Renal cortex interstitium (tissue), 15 donors: ENCODE results near the gene UBXN1. TPM values are rescaled to one million over a fixed set of nuclear protein-coding genes. Genes with fewer than 3 reads are reported as not detected.

ENCODE experiments used
- DNase-seq, 11 donors: peaks; one replicate each; pipeline ENCODE4 v3.0.0-alpha.2; 2013; ENCODE audit warnings: low read depth in 9 of 11, low spot score in 4 of 11; ENCODE audit errors: extremely low read depth in 1 of 11
- long read RNA-seq, 16 experiments: transcript quantifications; one replicate each; lab custom pipeline, GENCODE V29; 2026
- polyA plus RNA-seq, 3 donors: library from polyadenylated mRNA; unstranded; fragments of 120-200 nt; gene quantifications; one replicate each; pipeline ENCODE4 v1.2.1, GENCODE V29; 2013; ENCODE audit not compliant: insufficient read length in 3 of 3

UBXN1 gene, protein sequence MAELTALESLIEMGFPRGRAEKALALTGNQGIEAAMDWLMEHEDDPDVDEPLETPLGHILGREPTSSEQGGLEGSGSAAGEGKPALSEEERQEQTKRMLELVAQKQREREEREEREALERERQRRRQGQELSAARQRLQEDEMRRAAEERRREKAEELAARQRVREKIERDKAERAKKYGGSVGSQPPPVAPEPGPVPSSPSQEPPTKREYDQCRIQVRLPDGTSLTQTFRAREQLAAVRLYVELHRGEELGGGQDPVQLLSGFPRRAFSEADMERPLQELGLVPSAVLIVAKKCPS
- polyA plus RNA-seq: 100 to 1,000 TPM; 147 to 191 (median 164) TPM
- long read RNA-seq, donor 1, transcript UBXN1-216 (5 exons, 739 nt): minor isoform, 21 of 83 reads
- long read RNA-seq, donor 1, transcript UBXN1-202 (9 exons, 1,153 nt): major isoform, 52 of 83 reads
- long read RNA-seq, donor 1, partial matches to known transcripts: 5 of 83 reads
- long read RNA-seq, donor 1, other reads (novel, unspliced or antisense): 0 of 83 reads
- long read RNA-seq, donor 2, transcript UBXN1-202 (9 exons, 1,153 nt): major isoform, 36 of 85 reads
- long read RNA-seq, donor 2, transcript UBXN1-216 (5 exons, 739 nt): minor isoform, 18 of 85 reads
- long read RNA-seq, donor 2, transcript UBXN1-217 (10 exons, 943 nt): minor isoform, 6 of 85 reads
- long read RNA-seq, donor 2, partial matches to known transcripts: 22 of 85 reads
- long read RNA-seq, donor 2, other reads (novel, unspliced or antisense): 0 of 85 reads
- long read RNA-seq, donor 3, transcript UBXN1-216 (5 exons, 739 nt): minor isoform, 15 of 108 reads
- long read RNA-seq, donor 3, transcript UBXN1-202 (9 exons, 1,153 nt): major isoform, 69 of 108 reads
- long read RNA-seq, donor 3, partial matches to known transcripts: 19 of 108 reads
- long read RNA-seq, donor 3, other reads (novel, unspliced or antisense): 0 of 108 reads
- long read RNA-seq, donor 4, transcript UBXN1-217 (10 exons, 943 nt): minor isoform, 6 of 74 reads
- long read RNA-seq, donor 4, transcript UBXN1-216 (5 exons, 739 nt): minor isoform, 11 of 74 reads
- long read RNA-seq, donor 4, transcript UBXN1-202 (9 exons, 1,153 nt): major isoform, 44 of 74 reads
- long read RNA-seq, donor 4, partial matches to known transcripts: 5 of 74 reads
- long read RNA-seq, donor 4, other reads (novel, unspliced or antisense): 0 of 74 reads
- long read RNA-seq, donor 5: 0 reads
- long read RNA-seq, donor 6, transcript UBXN1-216 (5 exons, 739 nt): minor isoform, 25 of 87 reads
- long read RNA-seq, donor 6, transcript UBXN1-202 (9 exons, 1,153 nt): major isoform, 37 of 87 reads
- long read RNA-seq, donor 6, partial matches to known transcripts: 17 of 87 reads
- long read RNA-seq, donor 6, other reads (novel, unspliced or antisense): 0 of 87 reads
- long read RNA-seq, donor 7, transcript UBXN1-202 (9 exons, 1,153 nt): major isoform, 49 of 85 reads
- long read RNA-seq, donor 7, transcript UBXN1-216 (5 exons, 739 nt): minor isoform, 22 of 85 reads
- long read RNA-seq, donor 7, partial matches to known transcripts: 10 of 85 reads
- long read RNA-seq, donor 7, other reads (novel, unspliced or antisense): 0 of 85 reads
- long read RNA-seq, donor 8, transcript UBXN1-216 (5 exons, 739 nt): minor isoform, 15 of 140 reads
- long read RNA-seq, donor 8, transcript UBXN1-217 (10 exons, 943 nt): minor isoform, 5 of 140 reads
- long read RNA-seq, donor 8, transcript UBXN1-202 (9 exons, 1,153 nt): major isoform, 87 of 140 reads
- long read RNA-seq, donor 8, partial matches to known transcripts: 26 of 140 reads
- long read RNA-seq, donor 8, other reads (novel, unspliced or antisense): 0 of 140 reads
- long read RNA-seq, donor 9, transcript UBXN1-216 (5 exons, 739 nt): minor isoform, 10 of 62 reads
- long read RNA-seq, donor 9, transcript UBXN1-202 (9 exons, 1,153 nt): major isoform, 40 of 62 reads
- long read RNA-seq, donor 9, partial matches to known transcripts: 5 of 62 reads
- long read RNA-seq, donor 9, other reads (novel, unspliced or antisense): 0 of 62 reads
- long read RNA-seq, donor 10, transcript UBXN1-216 (5 exons, 739 nt): minor isoform, 17 of 71 reads
- long read RNA-seq, donor 10, transcript UBXN1-202 (9 exons, 1,153 nt): major isoform, 37 of 71 reads
- long read RNA-seq, donor 10, transcript UBXN1-217 (10 exons, 943 nt): minor isoform, 6 of 71 reads
- long read RNA-seq, donor 10, partial matches to known transcripts: 8 of 71 reads
- long read RNA-seq, donor 10, other reads (novel, unspliced or antisense): 0 of 71 reads
- long read RNA-seq, donor 11, transcript UBXN1-202 (9 exons, 1,153 nt): major isoform, 33 of 38 reads
- long read RNA-seq, donor 11, partial matches to known transcripts: 0 of 38 reads
- long read RNA-seq, donor 11, other reads (novel, unspliced or antisense): 0 of 38 reads
- long read RNA-seq, donor 12, transcript UBXN1-216 (5 exons, 739 nt): minor isoform, 5 of 36 reads
- long read RNA-seq, donor 12, transcript UBXN1-202 (9 exons, 1,153 nt): major isoform, 23 of 36 reads
- long read RNA-seq, donor 12, partial matches to known transcripts: 7 of 36 reads
- long read RNA-seq, donor 12, other reads (novel, unspliced or antisense): 0 of 36 reads
- long read RNA-seq, donor 13: 0 reads
- long read RNA-seq, donor 14, transcript UBXN1-202 (9 exons, 1,153 nt): major isoform, 59 of 84 reads
- long read RNA-seq, donor 14, transcript UBXN1-216 (5 exons, 739 nt): minor isoform, 7 of 84 reads
- long read RNA-seq, donor 14, transcript UBXN1-217 (10 exons, 943 nt): minor isoform, 7 of 84 reads
- long read RNA-seq, donor 14, partial matches to known transcripts: 11 of 84 reads
- long read RNA-seq, donor 14, other reads (novel, unspliced or antisense): 0 of 84 reads
- long read RNA-seq, donor 15, transcript UBXN1-202 (9 exons, 1,153 nt): major isoform, 24 of 31 reads
- long read RNA-seq, donor 15, partial matches to known transcripts: 0 of 31 reads
- long read RNA-seq, donor 15, other reads (novel, unspliced or antisense): 0 of 31 reads
- long read RNA-seq, donor 16, transcript UBXN1-202 (9 exons, 1,153 nt): major isoform, 129 of 174 reads
- long read RNA-seq, donor 16, transcript UBXN1-216 (5 exons, 739 nt): minor isoform, 11 of 174 reads
- long read RNA-seq, donor 16, transcript UBXN1-217 (10 exons, 943 nt): minor isoform, 8 of 174 reads
- long read RNA-seq, donor 16, partial matches to known transcripts: 18 of 174 reads
- long read RNA-seq, donor 16, other reads (novel, unspliced or antisense): 0 of 174 reads

DNA sequence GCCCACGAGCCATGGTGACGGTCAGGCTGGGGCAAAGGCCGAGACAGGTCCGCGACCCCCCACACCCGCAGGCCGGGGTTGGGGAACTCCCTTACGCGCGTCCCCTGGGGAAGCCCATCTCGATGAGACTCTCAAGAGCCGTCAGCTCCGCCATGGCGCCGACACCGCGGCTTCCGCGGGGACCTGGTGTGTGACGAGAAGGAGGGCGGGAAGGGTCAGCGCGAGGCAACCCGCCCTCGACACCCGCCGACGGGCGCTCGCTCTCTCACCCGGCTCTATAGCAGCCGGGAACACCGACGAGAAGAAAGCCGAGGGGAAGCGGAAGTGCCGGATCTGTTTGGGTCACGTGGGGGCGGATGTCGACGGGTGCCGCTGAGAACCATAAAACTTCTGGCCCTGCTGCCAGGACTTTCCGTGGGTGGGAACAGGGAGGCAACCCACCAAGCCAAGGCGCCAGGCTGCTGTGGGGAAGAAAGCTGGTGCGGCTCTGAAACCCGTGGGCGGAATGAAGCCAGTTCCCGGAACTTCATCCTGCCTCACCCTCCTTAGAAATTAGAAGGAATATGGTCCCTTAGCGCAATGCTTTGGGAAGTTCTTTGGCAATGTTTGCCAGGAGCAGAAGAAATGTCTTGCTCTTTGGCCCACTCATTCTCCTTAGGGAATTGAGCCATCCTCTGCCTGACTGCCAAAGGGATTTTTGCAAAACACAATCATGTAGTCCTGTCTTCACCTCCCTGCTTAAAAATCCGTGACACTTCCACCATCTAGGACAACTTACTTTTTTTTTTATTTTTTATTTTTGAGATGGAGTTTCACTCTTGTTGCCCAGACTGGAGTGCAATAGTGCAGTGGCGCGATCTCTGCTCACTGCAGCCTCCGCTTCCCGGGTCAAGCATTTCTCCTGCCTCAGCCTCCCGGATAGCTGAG is at the start of gene UBXN1:
TSS of gene UBXN1 (minus strand) at position 304 of the 927 bp plus-strand sequence. CDS start at position 154, 150 bp downstream.
- peak in 8 of 11 donors; percentile 75 to 85 (median 80) for DNase-seq

DNA sequence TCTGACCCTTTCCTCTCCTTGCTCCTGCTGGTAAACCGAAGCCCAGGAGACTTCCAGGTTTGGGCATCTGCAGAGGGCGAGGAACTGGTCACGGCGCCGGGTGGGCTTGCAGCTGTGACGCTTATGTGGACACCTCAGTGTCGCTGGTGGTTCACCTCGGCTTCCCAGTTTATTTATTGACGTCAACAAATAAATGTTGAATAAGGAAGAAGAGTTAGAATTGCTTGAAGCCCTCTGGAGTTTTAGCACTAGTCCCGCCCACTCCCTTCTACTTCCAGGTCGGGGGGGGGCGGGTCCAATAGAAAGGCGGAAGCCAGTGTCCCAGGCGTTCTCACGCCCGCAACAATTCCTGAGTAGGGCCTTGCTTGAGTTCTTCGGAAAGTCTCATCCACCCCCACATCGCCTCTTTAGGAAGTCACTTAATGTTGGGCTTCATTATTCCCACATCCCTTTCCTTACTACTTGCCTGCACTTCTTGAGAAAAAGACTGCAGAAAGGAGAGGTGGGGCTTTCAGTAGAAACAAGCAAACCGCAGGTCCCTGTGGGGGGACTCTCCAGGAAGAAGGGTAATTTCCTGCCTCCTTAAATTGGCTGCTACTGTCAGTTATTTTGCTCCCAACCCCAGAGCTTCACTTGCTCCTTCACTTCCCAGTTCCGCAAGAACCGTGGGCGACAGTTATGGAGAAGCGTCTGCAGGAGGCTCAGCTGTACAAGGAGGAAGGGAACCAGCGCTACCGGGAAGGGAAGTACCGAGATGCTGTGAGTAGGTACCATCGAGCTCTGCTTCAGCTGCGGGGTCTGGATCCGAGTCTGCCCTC is 49.5 kb upstream of the UBXN1 start, which contains the start of gene TTC9C:
TSS of gene TTC9C (plus strand) at position 316 of the 818 bp plus-strand sequence. CDS start at position 679, 363 bp downstream.
- DNase-seq: peak in 9 of 11 donors; percentile 71 to 88 (median 79)

DNA sequence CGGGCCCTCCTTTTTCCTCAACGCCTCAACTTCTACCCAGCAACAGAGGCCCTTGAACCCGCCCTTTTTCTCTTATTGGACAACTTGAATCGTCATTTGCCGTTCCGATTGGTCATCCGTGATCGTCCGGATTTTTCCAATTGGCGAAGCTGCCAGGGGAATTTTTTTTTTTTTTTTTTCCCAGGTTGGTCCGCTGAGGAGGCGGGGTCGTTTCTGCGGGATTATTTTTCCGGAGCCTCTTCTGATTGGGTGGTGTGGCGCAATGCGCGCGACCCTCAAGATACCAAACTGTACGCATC is 48.9 kb upstream of the UBXN1 start:
- DNase-seq: peak in 9 of 11 donors; percentile 90 to 98 (median 96)

DNA sequence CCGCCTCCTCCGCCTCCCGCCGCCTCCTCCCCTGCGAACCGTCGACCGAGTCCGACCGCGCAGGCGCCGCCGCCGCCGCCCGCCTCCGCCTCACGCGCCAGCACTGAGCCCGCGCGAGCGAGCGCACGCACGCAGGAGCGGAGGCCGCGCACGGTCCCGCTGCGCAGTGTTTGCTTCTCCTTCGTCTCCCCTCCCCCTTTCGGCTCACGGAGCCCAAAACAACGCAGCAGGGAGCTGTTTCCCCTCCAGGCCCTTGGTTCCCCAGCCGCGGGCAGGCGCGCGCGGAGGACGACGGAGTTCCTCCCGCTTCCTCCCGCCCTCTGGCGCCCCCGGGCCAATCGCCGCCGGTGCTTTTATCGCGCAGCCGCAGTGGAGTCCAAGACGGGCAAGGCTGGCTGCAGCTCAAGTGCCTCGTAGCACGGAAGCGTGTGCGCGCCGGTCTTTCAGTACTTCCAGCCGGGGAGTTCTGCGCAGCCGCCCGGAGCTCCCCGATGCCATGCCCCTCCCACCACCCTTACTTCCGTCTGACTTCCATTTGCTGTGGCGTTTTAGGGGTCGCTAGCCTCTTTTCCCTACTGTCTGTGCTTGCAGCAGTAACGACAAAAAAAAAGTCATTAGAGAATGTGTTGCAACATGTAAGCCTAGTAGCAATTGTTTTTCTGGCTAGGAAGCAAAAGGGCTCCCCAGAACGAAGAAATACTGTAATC is 48.4 kb upstream of the UBXN1 start, which contains the start of gene HNRNPUL2:
TSS of gene HNRNPUL2 (minus strand) at position 293 of the 707 bp plus-strand sequence. CDS start 301 bp downstream, outside the sequence.
- DNase-seq: peak; percentile 95 to 99 (median 98)

DNA sequence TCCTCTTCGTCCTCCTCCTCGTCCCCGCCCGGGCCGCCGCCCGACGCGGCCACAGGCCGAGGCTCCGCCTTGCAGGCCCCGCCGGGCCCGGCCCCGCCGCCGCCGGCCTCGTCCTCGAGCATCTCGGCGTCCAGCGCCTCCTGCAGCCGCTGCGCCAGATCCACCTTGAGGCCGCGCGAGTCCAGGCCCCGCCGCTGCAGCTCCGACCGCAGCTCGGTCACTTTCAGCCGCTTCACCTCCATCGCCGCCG is 48.0 kb upstream of the UBXN1 start:
- no peak for DNase-seq

DNA sequence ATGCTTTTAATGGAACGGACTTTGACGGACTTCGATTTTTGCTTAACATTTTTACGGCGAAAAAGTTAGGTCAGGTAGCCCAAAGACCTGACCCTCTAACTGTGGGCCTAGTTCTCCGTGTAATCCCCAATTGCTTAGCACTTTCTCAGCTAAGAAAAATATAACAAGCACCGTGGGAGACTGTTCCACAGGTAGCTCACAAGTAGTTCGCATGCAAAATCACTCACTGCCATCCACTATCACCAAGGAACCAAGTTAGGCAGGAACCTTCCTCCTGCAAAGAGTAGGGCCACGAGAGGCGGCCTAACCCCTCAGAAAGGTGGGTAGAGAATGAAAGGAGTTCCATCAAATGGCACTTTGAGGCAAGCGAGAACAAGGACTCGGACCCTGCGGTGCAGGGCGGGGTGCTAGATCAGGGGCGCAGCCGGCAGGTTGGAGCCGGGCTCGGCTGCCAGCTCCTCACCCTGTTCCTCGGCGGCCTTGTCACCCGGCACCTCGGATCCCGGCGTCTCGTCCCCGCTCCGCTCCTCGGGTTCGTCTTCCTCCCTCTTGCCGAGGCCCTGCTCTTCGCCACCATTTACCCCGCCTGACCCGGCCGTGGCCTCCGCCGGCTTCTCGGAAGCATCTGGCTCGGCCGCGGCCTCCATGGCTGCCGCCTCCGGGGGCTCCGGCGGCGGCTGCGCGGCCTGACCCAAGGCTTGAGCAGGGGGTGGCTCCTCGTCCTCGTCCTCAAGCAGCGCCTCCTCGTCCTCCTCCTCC is 47.5 kb upstream of the UBXN1 start:
- no peak for DNase-seq

DNA sequence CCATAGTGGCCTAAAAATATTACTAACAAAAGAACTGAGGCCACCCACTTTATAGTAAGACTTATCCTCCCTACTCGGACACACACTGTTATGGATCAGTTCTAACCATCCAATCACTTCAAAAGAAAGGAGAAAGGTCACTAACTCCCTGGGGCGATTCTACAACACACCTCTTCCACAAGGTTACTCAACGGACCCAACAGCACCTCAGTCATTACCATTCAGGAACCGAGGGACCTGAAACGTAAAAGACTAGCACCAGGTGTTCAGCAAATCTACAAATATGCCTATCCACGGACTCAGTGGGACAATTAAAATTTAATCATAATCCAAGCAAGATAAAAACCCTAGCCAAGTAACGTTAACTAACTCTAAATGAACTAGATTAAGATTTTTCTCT is 46.8 kb upstream of the UBXN1 start:
- no peak for DNase-seq

DNA sequence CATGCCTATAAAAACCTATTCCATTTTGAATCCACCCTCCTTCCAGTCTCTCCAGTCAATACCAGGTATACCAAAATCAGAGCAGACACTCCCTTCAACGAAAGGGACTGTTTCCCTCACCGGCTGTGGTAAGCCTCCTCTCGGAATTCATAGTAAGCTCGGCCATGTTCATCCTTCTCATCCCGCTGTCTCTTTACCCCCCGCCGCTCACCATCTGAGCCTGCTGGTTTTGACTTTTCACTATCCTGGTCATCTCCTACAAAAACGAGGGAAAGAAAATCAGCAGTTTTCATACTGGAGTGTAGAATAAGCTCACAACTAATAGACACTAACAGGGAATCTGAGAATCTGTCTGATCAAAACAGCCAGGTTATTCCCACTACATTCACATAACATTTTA is 45.3 kb upstream of the UBXN1 start:
- DNase-seq: no peak

DNA sequence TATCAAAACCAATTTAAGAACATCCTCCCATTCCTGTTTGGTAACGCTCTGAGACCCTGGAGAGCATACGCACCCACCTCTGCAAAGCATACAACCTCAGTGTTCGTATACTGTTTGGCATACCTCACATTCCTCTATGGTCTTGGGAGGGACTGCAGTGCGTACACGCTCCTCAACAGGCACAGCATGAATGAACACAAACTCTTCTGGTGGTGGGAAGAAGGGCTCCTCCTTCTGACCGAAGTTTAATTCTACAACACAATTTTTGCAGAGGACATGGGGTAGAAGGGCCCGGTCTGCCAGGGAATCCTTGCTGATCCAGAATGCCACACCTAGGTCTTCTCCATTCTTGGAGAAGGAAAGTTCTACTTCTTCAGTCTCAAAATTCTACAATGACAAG is 43.1 kb upstream of the UBXN1 start:
- DNase-seq: no peak

DNA sequence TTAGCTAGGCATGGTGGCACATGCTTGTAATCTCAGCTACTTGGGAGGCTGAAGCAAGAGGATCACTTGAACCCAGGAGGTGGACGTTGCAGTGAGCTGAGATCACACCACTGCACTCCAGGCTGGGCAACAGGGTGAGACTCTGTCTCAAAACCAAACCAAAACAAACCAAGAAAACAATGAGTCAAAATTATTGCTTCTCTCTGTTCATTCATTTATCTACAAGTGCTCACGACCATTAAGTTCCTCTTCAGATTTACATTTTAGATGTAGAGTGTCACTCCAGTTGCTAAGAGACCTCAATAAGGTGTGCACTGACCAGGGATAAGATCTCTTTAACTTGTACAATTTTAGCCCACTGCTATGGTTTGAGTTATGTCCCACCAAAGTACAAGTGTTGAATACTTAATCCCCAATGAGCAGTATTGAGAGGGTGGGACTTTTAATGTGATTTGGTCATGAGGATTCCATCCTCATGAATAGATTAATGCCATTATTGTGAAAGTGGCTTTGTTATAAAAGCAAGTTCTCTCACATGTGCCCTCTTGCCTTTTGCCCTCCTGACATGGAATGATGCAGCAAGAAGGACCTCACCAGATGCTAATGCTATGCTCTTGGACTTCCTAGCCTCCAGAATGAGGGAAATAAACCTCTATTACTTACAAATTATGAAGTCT is 40.6 kb upstream of the UBXN1 start:
- no peak for DNase-seq

DNA sequence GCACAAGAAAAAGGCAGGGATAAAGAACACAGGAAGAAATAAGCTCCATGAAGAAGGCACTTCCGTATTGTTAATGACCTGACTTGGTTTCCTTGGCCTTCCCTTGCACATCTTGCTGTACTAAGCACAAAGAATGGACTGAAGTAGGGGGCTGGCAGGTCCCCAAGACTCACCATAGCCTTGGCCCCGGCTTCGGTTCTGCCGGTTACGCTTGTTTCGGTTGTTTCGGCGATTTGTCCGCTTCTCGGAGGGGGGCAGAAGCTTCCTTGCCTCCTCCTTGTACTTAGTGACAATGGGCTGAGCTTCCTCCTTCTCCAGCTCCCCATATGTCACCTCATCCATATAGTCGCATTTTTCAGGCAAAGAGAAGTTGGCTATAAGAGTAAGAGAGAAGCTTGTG is 37.9 kb upstream of the UBXN1 start:
- no peak for DNase-seq

DNA sequence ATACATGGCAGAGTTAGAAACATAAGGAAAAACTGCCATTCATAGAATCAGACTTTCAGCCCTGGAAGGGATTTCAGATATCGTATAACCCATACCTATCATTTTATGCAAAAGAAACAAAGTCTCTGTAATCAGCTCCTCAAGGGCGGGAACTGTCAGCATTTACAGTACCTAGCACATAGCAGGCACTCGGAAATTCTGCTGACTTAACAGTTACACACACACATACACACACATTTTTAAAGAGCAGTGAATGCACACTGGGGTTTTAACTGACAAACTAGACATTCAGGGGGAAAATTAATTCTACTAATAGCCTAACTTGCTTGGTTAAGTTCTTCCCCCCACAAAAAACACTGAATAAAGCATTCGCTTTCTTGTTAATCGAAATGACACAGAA is 37.3 kb upstream of the UBXN1 start:
- no peak for DNase-seq
